Endothelial cell of umbilical vein (primary cell): ENCODE results near the gene THSD4.

Experiments used
- CTCF ChIP-seq, 2 donors: IDR thresholded peaks; 1 replicate in 1 of 2; 2 replicates in 1 of 2; pipeline ENCODE4 v1.5.1; 2011; ENCODE audit warnings: low read length in 2 of 2, mild to moderate bottlenecking in 2 of 2, moderate library complexity in 2 of 2, control low read depth in 1 of 2, inconsistent platforms in 1 of 2, low read depth in 1 of 2; ENCODE audit not compliant: insufficient read depth in 1 of 2; ENCODE audit errors: extremely low read depth in 1 of 2
- EZH2 ChIP-seq: IDR thresholded peaks from 2 replicates; pipeline ENCODE4 v1.6.1; 2012; ENCODE audit warnings: borderline replicate concordance, low read depth, mild to moderate bottlenecking, moderate library complexity, low read length, inconsistent platforms; ENCODE audit not compliant: severe bottlenecking

- TF ChIP-seq CTCF (IDR thresholded peaks at IDR 0.05; ENCODE audit: extremely low read depth in 1 of 2, insufficient read depth in 1 of 2, low read depth in 1 of 2, low read length in 2 of 2) (no peak), EZH2 (no peak)
These were observed 159.8 kb downstream of the THSD4 start for GRCh38 chr15:71275098-71275497.
